RWPE1 (cell line): ENCODE data around the gene FLRT1.
A peak's percentile ranks its signal among the peaks of the same experiment; 100 is the strongest.

Experiments used
- CTCF ChIA-PET: fragments of 350-600 bp; sonication (Branson Sonifier 250); formaldehyde crosslinking; extraction: SDS; loops from one replicate; lab custom pipeline; 2021; lab: Yijun Ruan, JAX
- POLR2A ChIA-PET: fragments of 400-600 bp; formaldehyde crosslinking; extraction: SDS; loops from one replicate; lab custom pipeline; 2020; ENCODE audit warnings: antibody characterized with exemption; ENCODE audit not compliant: low non-redundant PET; lab: Yijun Ruan, JAX
- DNase-seq: peaks from one replicate; pipeline ENCODE4 v3.0.0; 2012; ENCODE audit warnings: low spot score
- H3K27ac ChIP-seq: fragments of 450-650 bp; 2 replicates; pipeline ENCODE4 v1.5.1; 2017
- TF ChIP-seq, protein P1 (sequence below): fragments of 450-650 bp; conservative IDR thresholded peaks from 2 replicates; pipeline ENCODE4 v1.5.1; 2017; ENCODE audit warnings: low read depth, mild to moderate bottlenecking

The FLRT1 gene

DNA sequence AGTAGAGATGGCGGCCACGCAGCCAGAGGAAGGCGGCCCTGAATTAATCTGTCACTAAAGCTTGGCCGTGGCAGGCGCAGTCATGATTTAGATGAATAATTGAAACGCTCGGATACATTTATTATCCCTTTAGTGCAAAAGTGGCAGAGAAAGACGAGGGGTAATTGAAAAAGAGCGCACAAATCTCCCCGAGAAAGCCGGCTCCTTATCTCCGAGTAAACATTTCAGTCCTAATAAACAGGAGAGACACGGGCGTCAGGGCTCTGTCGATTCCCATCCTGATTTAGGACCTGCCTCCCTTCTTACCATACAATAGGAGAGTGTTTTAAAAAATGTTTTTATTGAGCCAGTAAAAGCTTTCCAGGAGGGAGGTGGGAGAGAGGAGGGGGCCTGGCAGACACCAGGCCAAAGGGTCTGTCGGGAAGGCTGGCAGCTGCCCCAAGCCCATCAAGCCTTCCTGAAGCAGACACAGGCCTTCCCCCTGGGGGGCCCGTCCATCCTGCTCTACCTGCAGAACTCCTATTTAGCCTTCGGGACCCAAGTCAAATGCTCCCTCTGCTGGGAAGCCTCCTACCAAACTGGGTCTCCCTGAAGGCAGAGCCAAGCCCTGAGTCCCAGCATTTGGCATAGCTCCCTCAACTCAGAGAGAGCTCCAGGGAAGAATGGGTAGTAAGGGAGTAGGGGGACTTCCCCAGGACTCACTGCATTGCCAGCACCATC is 26.7 kb upstream of the FLRT1 start:
- CTCF ChIA-PET = interaction anchor here (0.6 to 0.7 kb wide), 2 partner anchors 17 to 63 kb away, joined by 3 to 4 read pairs; no protein-coding TSS in a partner anchor
- POLR2A ChIA-PET = interaction anchor here (0.7 kb wide), 1 partner anchor 7 kb away, joined by 10 read pairs; no protein-coding TSS in a partner anchor
- TF ChIP-seq, protein P1, sequence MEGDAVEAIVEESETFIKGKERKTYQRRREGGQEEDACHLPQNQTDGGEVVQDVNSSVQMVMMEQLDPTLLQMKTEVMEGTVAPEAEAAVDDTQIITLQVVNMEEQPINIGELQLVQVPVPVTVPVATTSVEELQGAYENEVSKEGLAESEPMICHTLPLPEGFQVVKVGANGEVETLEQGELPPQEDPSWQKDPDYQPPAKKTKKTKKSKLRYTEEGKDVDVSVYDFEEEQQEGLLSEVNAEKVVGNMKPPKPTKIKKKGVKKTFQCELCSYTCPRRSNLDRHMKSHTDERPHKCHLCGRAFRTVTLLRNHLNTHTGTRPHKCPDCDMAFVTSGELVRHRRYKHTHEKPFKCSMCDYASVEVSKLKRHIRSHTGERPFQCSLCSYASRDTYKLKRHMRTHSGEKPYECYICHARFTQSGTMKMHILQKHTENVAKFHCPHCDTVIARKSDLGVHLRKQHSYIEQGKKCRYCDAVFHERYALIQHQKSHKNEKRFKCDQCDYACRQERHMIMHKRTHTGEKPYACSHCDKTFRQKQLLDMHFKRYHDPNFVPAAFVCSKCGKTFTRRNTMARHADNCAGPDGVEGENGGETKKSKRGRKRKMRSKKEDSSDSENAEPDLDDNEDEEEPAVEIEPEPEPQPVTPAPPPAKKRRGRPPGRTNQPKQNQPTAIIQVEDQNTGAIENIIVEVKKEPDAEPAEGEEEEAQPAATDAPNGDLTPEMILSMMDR = no peak
- no peak overlapping the region for H3K27ac ChIP-seq
- no peak for DNase-seq

DNA sequence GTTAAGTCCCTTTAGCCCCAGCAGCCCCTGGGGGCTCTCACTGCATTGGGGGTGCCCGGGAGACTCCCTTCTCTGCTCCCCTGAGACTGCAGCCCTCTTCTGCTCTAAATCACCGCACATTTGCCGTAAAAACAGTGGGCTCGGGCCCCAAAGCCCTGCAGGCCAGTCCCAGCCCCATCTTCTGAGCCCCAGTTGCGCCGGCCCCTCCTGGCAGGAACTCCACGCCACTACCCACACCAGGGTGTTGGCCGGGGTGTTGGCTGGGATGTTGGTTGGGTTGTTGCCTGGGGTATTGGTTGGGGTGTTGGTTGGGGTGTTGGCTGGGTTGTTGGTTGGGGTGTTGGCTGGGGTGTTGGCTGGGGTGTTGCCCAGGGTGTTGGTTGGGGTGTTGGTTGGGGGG is 26.0 kb upstream of the FLRT1 start:
- TF ChIP-seq, protein P1 = no peak
- H3K27ac ChIP-seq = no peak overlapping the region
- ChIA-PET CTCF (interaction anchor here (0.6 kb wide), 1 partner anchor 63 kb away, joined by 4 read pairs; no protein-coding TSS in a partner anchor), POLR2A (interaction anchor here (0.7 kb wide), 1 partner anchor 8 kb away, joined by 10 read pairs; no protein-coding TSS in a partner anchor)
- no peak for DNase-seq

DNA sequence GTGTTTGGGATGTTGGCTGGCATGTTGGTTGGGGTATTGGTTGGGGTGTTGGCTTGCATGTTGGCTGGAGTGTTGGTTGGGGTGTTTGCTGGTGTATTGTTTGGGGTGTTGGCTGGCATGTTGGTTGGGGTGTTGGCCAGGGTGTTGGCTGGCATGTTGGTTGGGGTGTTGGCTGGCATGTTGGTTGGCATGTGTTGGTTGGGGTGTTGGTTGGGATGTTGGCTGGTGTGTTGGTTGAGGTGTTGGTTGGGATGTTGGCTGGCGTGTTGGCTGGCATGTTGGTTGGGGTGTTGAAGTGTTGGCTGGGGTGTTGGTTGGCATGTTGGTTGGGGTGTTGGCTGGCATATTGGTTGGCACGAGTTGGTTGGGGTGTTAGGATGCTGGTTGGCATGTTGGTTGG is 24.9 kb upstream of the FLRT1 start:
- TF ChIP-seq, protein P1 = no peak
- no peak for DNase-seq
- H3K27ac ChIP-seq = no peak overlapping the region
- POLR2A ChIA-PET = no interaction called here
- CTCF ChIA-PET = interaction anchor here (0.9 kb wide), 1 partner anchor 10 kb away, joined by 3 read pairs; no protein-coding TSS in a partner anchor

DNA sequence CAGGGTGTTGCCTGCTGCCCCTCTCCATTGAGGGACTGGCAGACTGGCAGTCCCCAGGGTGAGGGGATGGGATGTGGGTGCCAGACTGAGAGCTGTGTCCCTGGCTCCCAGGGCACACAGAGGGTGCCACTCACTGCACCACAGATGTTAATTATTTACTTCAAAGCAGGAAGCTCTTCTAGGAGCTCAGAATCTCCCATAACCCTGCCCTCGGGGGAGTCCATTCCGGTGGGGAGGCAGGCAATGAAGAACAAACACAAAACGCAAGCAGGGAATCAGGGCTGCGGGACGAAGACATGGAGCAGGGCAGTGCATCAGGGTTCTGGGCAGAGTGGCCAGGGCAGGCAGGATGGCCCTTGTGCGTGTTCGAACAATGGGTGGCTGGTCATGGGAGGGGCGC is 24.4 kb upstream of the FLRT1 start:
- no peak overlapping the region for H3K27ac ChIP-seq
- CTCF ChIA-PET = interaction anchor here (0.9 kb wide), 1 partner anchor 10 kb away, joined by 3 read pairs; no protein-coding TSS in a partner anchor
- no peak for DNase-seq
- POLR2A ChIA-PET = no interaction called here
- TF ChIP-seq, protein P1 = no peak

DNA sequence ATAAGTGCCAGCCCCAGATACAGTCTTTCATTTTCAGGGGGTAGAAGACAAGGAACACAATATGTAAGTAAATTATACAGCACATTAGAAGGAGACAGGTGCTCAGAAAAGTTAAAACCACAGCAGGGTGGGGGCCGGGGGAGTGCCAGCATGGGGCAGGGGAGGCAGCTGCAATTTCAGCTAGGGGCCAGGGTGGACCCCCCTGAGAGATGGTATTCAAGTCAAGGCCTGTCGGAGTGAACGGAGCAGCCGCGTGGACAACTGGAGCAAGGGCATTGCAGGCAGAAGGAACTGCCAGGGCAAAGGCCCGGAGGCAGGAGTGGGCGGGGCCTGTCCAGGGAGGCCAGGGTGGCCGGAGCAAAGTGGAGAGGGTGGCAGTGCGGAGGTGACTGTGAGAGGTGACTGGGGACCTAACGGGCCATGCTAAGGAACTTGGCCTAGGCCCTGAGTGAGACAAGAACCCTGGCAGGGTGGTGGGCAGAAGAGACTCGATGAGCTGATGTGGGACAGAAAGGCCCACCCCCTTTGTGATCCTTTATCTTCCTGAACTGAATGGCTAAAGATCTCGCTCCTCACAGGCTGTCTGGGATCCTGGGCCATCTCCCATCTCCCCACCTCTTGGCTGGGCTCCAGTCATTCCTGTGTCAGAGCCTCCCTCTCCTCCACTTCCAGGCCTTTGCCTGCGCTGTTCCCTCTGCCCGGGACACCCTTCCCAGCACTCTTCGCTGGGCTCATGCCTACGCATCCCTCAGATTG is 22.4 kb upstream of the FLRT1 start:
- ChIA-PET POLR2A (interaction anchor here (0.6 kb wide), 1 partner anchor 138 kb away, joined by 7 read pairs; no protein-coding TSS in a partner anchor), CTCF (no interaction called here)
- H3K27ac ChIP-seq = peak overlapping the region; percentile 6; the same call in 1 of the 2 replicates
- DNase-seq = no peak
- TF ChIP-seq, protein P1 = no peak

DNA sequence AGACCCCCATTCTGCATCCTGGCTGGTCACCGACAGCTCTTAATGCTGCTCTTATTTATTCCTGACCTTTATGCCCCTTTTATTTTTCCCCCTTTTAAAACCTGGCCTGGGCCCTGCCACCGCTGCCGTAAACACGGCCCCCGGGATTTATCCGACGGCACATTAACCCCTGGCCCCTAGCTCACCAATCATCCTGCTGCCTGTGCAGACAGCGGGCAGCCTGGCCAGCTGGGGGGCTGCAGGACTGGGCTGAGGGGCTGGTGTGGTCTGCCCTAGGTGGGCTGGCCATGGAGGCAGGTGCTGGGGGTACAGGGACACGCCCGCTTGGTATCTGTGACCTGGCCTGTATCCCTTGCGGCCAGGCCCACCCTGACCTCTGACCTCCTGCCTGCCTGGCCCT is 21.4 kb upstream of the FLRT1 start:
- DNase-seq = no peak
- H3K27ac ChIP-seq = no peak overlapping the region
- ChIA-PET POLR2A (interaction anchor here (0.6 kb wide), 1 partner anchor 139 kb away, joined by 7 read pairs; no protein-coding TSS in a partner anchor), CTCF (no interaction called here)
- TF ChIP-seq, protein P1 = no peak
